ENCODE results near the gene CDH1. TPM values are rescaled to one million over a fixed set of nuclear protein-coding genes. Genes with fewer than 3 reads are reported as not detected.

Gene CDH1
- total and polyA plus RNA-seq, 10 donors = 5.2 to 35.9 (median 10.9) TPM

DNA sequence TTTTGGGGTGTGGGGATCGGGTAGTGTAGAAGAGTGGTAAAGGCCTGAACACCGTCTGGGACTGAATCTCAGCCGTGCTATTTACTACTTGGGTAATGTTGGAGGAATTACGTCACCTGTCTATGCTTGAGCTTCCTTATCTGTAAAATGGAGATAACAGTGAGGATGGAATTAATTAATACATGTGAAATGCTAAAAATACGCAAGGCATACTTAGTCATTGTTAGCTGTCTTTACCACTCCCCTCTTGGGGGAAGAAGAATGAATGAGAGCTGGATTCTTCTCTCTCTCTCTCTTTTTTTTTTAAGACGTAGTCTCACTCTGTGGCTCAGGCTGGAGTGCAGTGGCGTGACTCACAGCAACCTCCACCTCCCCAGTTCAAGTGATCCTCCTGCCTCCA is 65.1 kb downstream of the CDH1 start:
- no peaks in the 10 kb centered on the region for H3K27me3 ChIP-seq (replicated peaks in 1 of 7)
- 82 to 92% (median 85%) methylated on average over 7 of the region's 7 CpGs for WGBS, 5 donors
- H3K9me3 ChIP-seq = no peaks in the 10 kb centered on the region
- TF ChIP-seq POLR2AphosphoS5 (IDR thresholded peaks at IDR 0.05) (no peak), POLR2A (IDR thresholded peaks at IDR 0.05) (no peak), CTCF (IDR thresholded peaks at IDR 0.05 in 8 of 11, conservative IDR thresholded peaks at IDR 0.05 in 3 of 11) (no peak)
- H3K4me3 ChIP-seq = no peak overlapping the region
- intact Hi-C loops (cut with DNase I; ENCODE audit: low total_unique reads) = no loop called here
- H3K36me3 ChIP-seq = no peaks in the 10 kb centered on the region
- H3K27ac ChIP-seq = no peak overlapping the region
- peaks cover 0 to 8% (median 0%) of the 10 kb centered on the region in 6 donors for H3K4me1 ChIP-seq
- DNase-seq = no peak

DNA sequence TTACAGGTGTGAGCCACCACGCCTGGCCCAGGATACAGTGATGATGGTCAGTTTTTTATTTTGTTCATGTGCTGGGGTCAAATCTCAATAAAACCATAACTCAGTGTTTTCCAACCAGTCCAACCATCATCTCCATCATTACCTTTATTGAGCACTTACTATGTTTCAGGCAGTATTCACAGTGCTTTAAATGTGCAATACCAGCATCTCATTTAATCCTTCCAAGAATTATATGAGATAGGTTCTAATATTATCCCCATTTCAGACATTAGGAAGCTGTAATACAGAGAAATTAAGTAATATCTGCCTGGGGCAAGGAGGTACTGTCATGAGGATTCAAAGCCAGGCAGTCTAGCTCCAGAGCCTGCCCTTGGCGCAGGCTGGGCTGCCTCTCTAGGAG is 69.3 kb downstream of the CDH1 start:
- TF ChIP-seq CTCF (IDR thresholded peaks at IDR 0.05 in 8 of 11, conservative IDR thresholded peaks at IDR 0.05 in 3 of 11) (no peak), POLR2AphosphoS5 (IDR thresholded peaks at IDR 0.05) (no peak), POLR2A (IDR thresholded peaks at IDR 0.05) (no peak)
- H3K27ac ChIP-seq = no peak overlapping the region
- intact Hi-C loops (cut with DNase I; ENCODE audit: low total_unique reads) = no loop called here
- no peaks in the 10 kb centered on the region for H3K4me1 ChIP-seq
- H3K36me3 ChIP-seq = peaks cover 0 to 2% (median 0%) of the 10 kb centered on the region in 6 donors
- H3K27me3 ChIP-seq (replicated peaks in 1 of 7) = no peaks in the 10 kb centered on the region
- DNase-seq = no peak
- WGBS, 5 donors = 78 to 98% (median 86%) methylated on average over 2 of the region's 2 CpGs
- no peaks in the 10 kb centered on the region for H3K9me3 ChIP-seq
- no peak overlapping the region for H3K4me3 ChIP-seq

- Histone ChIP-seq H3K27ac (no peak overlapping the region), H3K4me1 (no peaks in the 10 kb centered on the region), H3K4me3 (no peak overlapping the region), H3K27me3 (replicated peaks in 1 of 7) (no peaks in the 10 kb centered on the region), H3K36me3 (peaks cover 0 to 8% (median 0%) of the 10 kb centered on the region in 6 donors), H3K9me3 (no peaks in the 10 kb centered on the region)
- intact Hi-C loops (cut with DNase I; ENCODE audit: low total_unique reads) = no loop called here
- no peak for DNase-seq
- TF ChIP-seq POLR2A (IDR thresholded peaks at IDR 0.05) = no peak
- TF ChIP-seq CTCF (IDR thresholded peaks at IDR 0.05 in 8 of 11, conservative IDR thresholded peaks at IDR 0.05 in 3 of 11) = no peak
- no peak for TF ChIP-seq POLR2AphosphoS5 (IDR thresholded peaks at IDR 0.05)
- WGBS, 5 donors = 59 to 82% (median 66%) methylated on average over 1 of the region's 1 CpG
These were observed 69.9 kb downstream of the CDH1 start for GRCh38 chr16:68806981-68807380.

DNA sequence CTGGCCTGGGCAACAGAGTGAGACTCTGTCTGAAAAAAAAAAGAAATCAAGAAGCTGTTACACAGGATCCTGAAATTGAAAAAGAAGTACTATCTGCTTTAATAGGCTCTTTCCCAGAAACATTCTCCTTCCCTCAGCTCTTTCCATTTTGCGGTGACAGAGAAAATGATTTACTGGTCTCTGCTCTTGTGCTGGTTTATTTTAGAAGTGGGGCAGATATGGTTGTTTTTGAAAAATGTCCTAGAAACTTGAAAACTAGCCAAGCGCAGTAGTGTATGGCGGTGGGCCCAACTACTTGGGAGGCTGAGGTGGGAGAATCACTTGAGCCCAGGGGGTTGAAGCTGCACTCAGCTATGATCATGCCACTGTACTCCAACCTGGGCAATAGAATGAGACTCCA is 77.4 kb downstream of the CDH1 start:
- Histone ChIP-seq H3K4me3 (no peak overlapping the region), H3K27ac (no peak overlapping the region), H3K27me3 (replicated peaks in 1 of 7) (no peaks in the 10 kb centered on the region), H3K36me3 (peaks cover 0 to 23% (median 0%) of the 10 kb centered on the region in 6 donors), H3K9me3 (no peaks in the 10 kb centered on the region), H3K4me1 (no peaks in the 10 kb centered on the region)
- intact Hi-C loops (cut with DNase I; ENCODE audit: low total_unique reads) = no loop called here
- WGBS, 5 donors = 92 to 96% (median 95%) methylated on average over 3 of the region's 3 CpGs
- DNase-seq = no peak
- TF ChIP-seq POLR2AphosphoS5 (IDR thresholded peaks at IDR 0.05) (no peak), CTCF (IDR thresholded peaks at IDR 0.05 in 8 of 11, conservative IDR thresholded peaks at IDR 0.05 in 3 of 11) (no peak), POLR2A (IDR thresholded peaks at IDR 0.05) (no peak)

Data from spleen (tissue), 11 donors.